DOHH2 (cell line): ENCODE data around the gene EXOSC5.
A peak's percentile ranks its signal among the peaks of the same experiment; 100 is the strongest.

Experiments used
- H3F3A ChIP-seq: fragments of 200-600 bp; sonication (generic), shearing (Covaris generic); 2 replicates; pipeline ENCODE4 v1.6.0; 2016; ENCODE audit warnings: antibody characterized with exemption, mild to moderate bottlenecking; ENCODE audit not compliant: control insufficient read depth, insufficient read depth
- H3K27ac ChIP-seq: fragments of 200-600 bp; sonication (generic); 2 replicates; pipeline ENCODE4 v1.5.1; 2014; ENCODE audit warnings: low read depth, mild to moderate bottlenecking, low read length, moderate library complexity
- H3K27me3 ChIP-seq: fragments of 200-600 bp; sonication (generic); 2 replicates; pipeline ENCODE4 v1.6.1; 2014; ENCODE audit warnings: mild to moderate bottlenecking, low read length, mixed read lengths; ENCODE audit not compliant: control insufficient read depth
- H3K36me3 ChIP-seq: fragments of 200-600 bp; sonication (generic); 2 replicates; pipeline ENCODE4 v1.6.1; 2014; ENCODE audit warnings: mild to moderate bottlenecking, low read length, moderate library complexity, mixed read lengths; ENCODE audit not compliant: control insufficient read depth
- H3K4me1 ChIP-seq: fragments of 200-600 bp; sonication (generic); 2 replicates; pipeline ENCODE4 v1.6.1; 2014; ENCODE audit warnings: mild to moderate bottlenecking, low read length, mixed read lengths; ENCODE audit not compliant: control insufficient read depth
- H3K4me2 ChIP-seq: fragments of 200-600 bp; sonication (generic); 2 replicates; pipeline ENCODE4 v1.6.0; 2014; ENCODE audit warnings: mild to moderate bottlenecking, low read length, moderate library complexity
- H3K4me3 ChIP-seq: fragments of 200-600 bp; sonication (generic); 2 replicates; pipeline ENCODE4 v1.5.1; 2014; ENCODE audit warnings: mild to moderate bottlenecking, low read length, mixed read lengths
- H3K79me2 ChIP-seq: fragments of 200-600 bp; sonication (generic); 2 replicates; pipeline ENCODE4 v1.6.1; 2014; ENCODE audit warnings: mild to moderate bottlenecking, low read length, mixed read lengths; ENCODE audit not compliant: control insufficient read depth
- H3K9me2 ChIP-seq: fragments of 200-600 bp; sonication (generic); replicated peaks from 2 replicates; pipeline ENCODE4 v1.6.1; 2014; ENCODE audit warnings: mild to moderate bottlenecking, low read length, mixed read lengths; ENCODE audit not compliant: control insufficient read depth
- H3K9me3 ChIP-seq: fragments of 200-600 bp; sonication (generic); 2 replicates; pipeline ENCODE4 v1.6.1; 2014; ENCODE audit warnings: antibody characterized with exemption, low read length, mixed read lengths; ENCODE audit not compliant: control insufficient read depth, insufficient read depth
- H4K20me1 ChIP-seq: fragments of 200-600 bp; sonication (generic); 2 replicates; pipeline ENCODE4 v1.6.0; 2014; ENCODE audit warnings: low read depth, mild to moderate bottlenecking, antibody characterized with exemption, low read length, moderate library complexity; ENCODE audit not compliant: control insufficient read depth, insufficient read depth
- CTCF ChIP-seq: fragments of 200-600 bp; sonication (generic); IDR thresholded peaks from one replicate; pipeline ENCODE4 v1.5.1; 2014; ENCODE audit warnings: antibody characterized with exemption, mild to moderate bottlenecking, low read depth, low read length; ENCODE audit not compliant: poor library complexity, severe bottlenecking
- EZH2phosphoT487 ChIP-seq: fragments of 200-600 bp; sonication (generic); IDR thresholded peaks from 2 replicates; pipeline ENCODE4 v1.6.1; 2017; ENCODE audit warnings: borderline replicate concordance, mild to moderate bottlenecking, antibody characterized with exemption, low read length, moderate library complexity, mixed read lengths

Gene EXOSC5

GRCh38 chr19:41364524-41365391 is 32.4 kb downstream of the EXOSC5 start:
- Histone ChIP-seq H3K9me2 (no peaks in the 10 kb centered on the region), H3K79me2 (peaks cover 31% of the 10 kb centered on the region), H3K27me3 (no peaks in the 10 kb centered on the region), H3K9me3 (no peaks in the 10 kb centered on the region), H3K27ac (peak overlapping the region; percentile 89), H3K36me3 (no peaks in the 10 kb centered on the region; the same call in none of the 2 replicates), H3F3A (0 out of 2 replicates have a peak, but pooled peaks cover 2% of the 10 kb centered on the region), H4K20me1 (no peaks in the 10 kb centered on the region), H3K4me1 (peaks cover 25% of the 10 kb centered on the region), H3K4me2 (peak overlapping the region; percentile 80), H3K4me3 (peak overlapping the region; percentile 87)
- TF ChIP-seq EZH2phosphoT487 (no peak), CTCF (no peak)

- H4K20me1 ChIP-seq = no peaks in the 10 kb centered on the region
- no peaks in the 10 kb centered on the region; the same call in none of the 2 replicates for H3K36me3 ChIP-seq
- 0 out of 2 replicates have a peak, but pooled peaks cover 2% of the 10 kb centered on the region for H3F3A ChIP-seq
- peak within 1 kb of the TSS; percentile 80 for H3K4me2 ChIP-seq
- TF ChIP-seq CTCF (no peak), EZH2phosphoT487 (no peak)
- peaks cover 25% of the 10 kb centered on the region for H3K4me1 ChIP-seq
- no peaks in the 10 kb centered on the region for H3K9me3 ChIP-seq
- H3K4me3 ChIP-seq = peak within 1 kb of the TSS; percentile 87
- peak within 1 kb of the TSS; percentile 89 for H3K27ac ChIP-seq
- H3K79me2 ChIP-seq = peaks cover 31% of the 10 kb centered on the region
- no peaks in the 10 kb centered on the region for H3K27me3 ChIP-seq
- no peaks in the 10 kb centered on the region for H3K9me2 ChIP-seq
These were observed 33.2 kb downstream of the EXOSC5 start, which contains the start of gene B9D2 for GRCh38 chr19:41363753-41364523. TSS of gene B9D2 (minus strand) at chr19:41364149. CDS start at chr19:41363519, 630 bp downstream.

DNA sequence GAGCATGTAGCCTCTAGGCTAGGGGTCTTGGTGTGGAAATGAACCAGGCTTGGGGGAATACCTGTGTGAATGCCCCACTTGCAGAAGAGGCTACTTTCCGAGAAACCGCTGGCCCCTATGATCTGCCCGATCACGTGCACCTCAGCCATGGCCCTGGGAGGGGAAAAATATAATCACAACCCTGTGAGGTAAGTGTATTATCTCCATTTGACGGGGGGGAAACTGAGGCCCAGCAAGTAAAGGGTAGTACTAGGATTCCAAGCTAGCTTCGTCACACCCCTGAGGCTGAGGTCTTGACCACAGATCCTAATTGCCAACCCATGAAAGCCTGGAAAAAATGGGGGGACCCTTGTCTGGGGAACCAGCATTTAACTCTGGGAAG is 33.8 kb downstream of the EXOSC5 start:
- H3K4me1 ChIP-seq = peaks cover 25% of the 10 kb centered on the region

More for the DNA sequence above, 33.8 kb downstream of the EXOSC5 start:
- Histone ChIP-seq H4K20me1 (no peaks in the 10 kb centered on the region), H3K36me3 (no peaks in the 10 kb centered on the region; the same call in none of the 2 replicates), H3K27me3 (no peaks in the 10 kb centered on the region), H3F3A (0 out of 2 replicates have a peak, but pooled peaks cover 2% of the 10 kb centered on the region), H3K9me2 (no peaks in the 10 kb centered on the region), H3K27ac (peak overlapping the region; percentile 89), H3K4me3 (peak overlapping the region; percentile 87), H3K79me2 (peaks cover 31% of the 10 kb centered on the region), H3K4me2 (peak overlapping the region; percentile 80), H3K9me3 (no peaks in the 10 kb centered on the region)
- TF ChIP-seq EZH2phosphoT487 (no peak), CTCF (no peak)
